AG08396 (cell line): ENCODE data around the gene PSMD8.
"Not testable (repeated sequence)": the region's sequence is repeated elsewhere in the genome, so short reads cannot be mapped to it uniquely, and the experiment has no call there.

Experiments
- DNase-seq: peaks from one replicate; pipeline ENCODE4 v3.0.0; 2012; ENCODE audit warnings: low spot score, mixed read lengths

Gene PSMD8

GRCh38 chr19:38374332-38375097 lies at the start of gene PSMD8:
Gene PSMD8, plus strand, starts transcription at chr19:38374571. Its CDS starts 31 bp downstream, at chr19:38374602.
- DNase-seq: peak; percentile 99

GRCh38 chr19:38326591-38326990 lies 47.8 kb upstream of the PSMD8 start:
- DNase-seq: no peak

- DNase-seq: no peak
Measured at GRCh38 chr19:38329651-38330050, 44.7 kb upstream of the PSMD8 start.

- no peak for DNase-seq
Measured at GRCh38 chr19:38331728-38332127, 42.6 kb upstream of the PSMD8 start.

GRCh38 chr19:38333245-38333644 lies 41.1 kb upstream of the PSMD8 start:
- no peak for DNase-seq

- DNase-seq: peak; percentile 95
Measured at GRCh38 chr19:38335949-38336637, 38.3 kb upstream of the PSMD8 start.

- peak; percentile 91 for DNase-seq
Measured at GRCh38 chr19:38336638-38337359, 37.6 kb upstream of the PSMD8 start.

GRCh38 chr19:38337360-38337653 lies 37.1 kb upstream of the PSMD8 start:
- DNase-seq: no peak

GRCh38 chr19:38339011-38339410 lies 35.4 kb upstream of the PSMD8 start:
- not testable (repeated sequence) for DNase-seq

- DNase-seq: no peak
Measured at GRCh38 chr19:38340927-38341326, 33.4 kb upstream of the PSMD8 start.

- DNase-seq: no peak
Measured at GRCh38 chr19:38346837-38347236, 27.5 kb upstream of the PSMD8 start.

- DNase-seq: no peak
Measured at GRCh38 chr19:38350883-38351282, 23.5 kb upstream of the PSMD8 start.

GRCh38 chr19:38351865-38352395 lies 22.4 kb upstream of the PSMD8 start:
- DNase-seq: no peak

GRCh38 chr19:38352611-38353010 lies 21.8 kb upstream of the PSMD8 start:
- no peak for DNase-seq

GRCh38 chr19:38355728-38356725 lies 18.3 kb upstream of the PSMD8 start:
- no peak for DNase-seq

GRCh38 chr19:38358071-38358470 lies 16.3 kb upstream of the PSMD8 start:
- no peak for DNase-seq

- DNase-seq: no peak
Measured at GRCh38 chr19:38359242-38360021, 14.9 kb upstream of the PSMD8 start.

- no peak for DNase-seq
Measured at GRCh38 chr19:38360351-38360750, 14.0 kb upstream of the PSMD8 start.

GRCh38 chr19:38360839-38361631 lies 13.3 kb upstream of the PSMD8 start:
- DNase-seq: no peak

- peak; percentile 87 for DNase-seq
Measured at GRCh38 chr19:38361633-38362075, 12.7 kb upstream of the PSMD8 start.
